AG04449 (cell line): ENCODE results near the gene MALRD1.
"Not testable (repeated sequence)": the region's sequence is repeated elsewhere in the genome, so short reads cannot be mapped to it uniquely, and the experiment has no call there.

ENCODE experiments used
- CTCF ChIA-PET: fragments of 350-600 bp; formaldehyde crosslinking; extraction: SDS; loops from one replicate; lab custom pipeline; 2021; ENCODE audit warnings: antibody characterized with exemption; lab: Yijun Ruan, JAX
- POLR2A ChIA-PET: fragments of 400-600, 350-600 bp; formaldehyde crosslinking; extraction: SDS; loops from one replicate; lab custom pipeline; 2020; ENCODE audit warnings: antibody characterized with exemption, inconsistent platforms; lab: Yijun Ruan, JAX
- DNase-seq: peaks from one replicate; pipeline ENCODE4 v3.0.0-alpha.2; 2010; ENCODE audit warnings: low read depth, low spot score
- H3K4me3 ChIP-seq: 2 replicates; pipeline ENCODE4 v1.5.1; 2011; ENCODE audit warnings: low read depth, mild to moderate bottlenecking, control low read depth, low read length
- TF ChIP-seq, protein P1 (sequence below): IDR thresholded peaks from one replicate; pipeline ENCODE4 v1.5.1; 2011; ENCODE audit warnings: mild to moderate bottlenecking, moderate library complexity, low read length, control low read depth, inconsistent platforms; ENCODE audit not compliant: insufficient read depth; ENCODE audit errors: missing control alignments

MALRD1 gene

DNA sequence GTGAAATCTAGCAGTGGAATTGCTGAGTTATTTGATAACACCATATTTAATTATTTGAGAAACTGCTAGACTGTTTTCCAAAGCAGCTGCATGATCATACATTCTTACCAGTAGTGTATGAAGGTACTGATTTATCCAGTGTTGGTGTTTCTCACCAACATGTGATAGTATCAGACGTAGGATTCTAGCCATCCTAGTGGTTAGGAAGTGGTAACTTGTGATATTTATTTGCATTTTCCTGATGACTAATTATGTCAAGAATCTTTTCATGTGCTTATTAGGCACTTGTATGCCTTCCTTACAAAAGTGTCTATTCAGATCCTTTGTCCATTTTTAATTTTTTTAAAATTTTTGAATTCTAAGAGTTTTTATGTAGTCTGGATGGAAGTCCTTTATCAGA, 713.4 kb downstream of the MALRD1 start:
- no peak for DNase-seq
- ChIA-PET CTCF (no interaction called here), POLR2A (no interaction called here)
- H3K4me3 ChIP-seq = no peak overlapping the region
- TF ChIP-seq, protein P1, sequence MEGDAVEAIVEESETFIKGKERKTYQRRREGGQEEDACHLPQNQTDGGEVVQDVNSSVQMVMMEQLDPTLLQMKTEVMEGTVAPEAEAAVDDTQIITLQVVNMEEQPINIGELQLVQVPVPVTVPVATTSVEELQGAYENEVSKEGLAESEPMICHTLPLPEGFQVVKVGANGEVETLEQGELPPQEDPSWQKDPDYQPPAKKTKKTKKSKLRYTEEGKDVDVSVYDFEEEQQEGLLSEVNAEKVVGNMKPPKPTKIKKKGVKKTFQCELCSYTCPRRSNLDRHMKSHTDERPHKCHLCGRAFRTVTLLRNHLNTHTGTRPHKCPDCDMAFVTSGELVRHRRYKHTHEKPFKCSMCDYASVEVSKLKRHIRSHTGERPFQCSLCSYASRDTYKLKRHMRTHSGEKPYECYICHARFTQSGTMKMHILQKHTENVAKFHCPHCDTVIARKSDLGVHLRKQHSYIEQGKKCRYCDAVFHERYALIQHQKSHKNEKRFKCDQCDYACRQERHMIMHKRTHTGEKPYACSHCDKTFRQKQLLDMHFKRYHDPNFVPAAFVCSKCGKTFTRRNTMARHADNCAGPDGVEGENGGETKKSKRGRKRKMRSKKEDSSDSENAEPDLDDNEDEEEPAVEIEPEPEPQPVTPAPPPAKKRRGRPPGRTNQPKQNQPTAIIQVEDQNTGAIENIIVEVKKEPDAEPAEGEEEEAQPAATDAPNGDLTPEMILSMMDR = no peak

DNA sequence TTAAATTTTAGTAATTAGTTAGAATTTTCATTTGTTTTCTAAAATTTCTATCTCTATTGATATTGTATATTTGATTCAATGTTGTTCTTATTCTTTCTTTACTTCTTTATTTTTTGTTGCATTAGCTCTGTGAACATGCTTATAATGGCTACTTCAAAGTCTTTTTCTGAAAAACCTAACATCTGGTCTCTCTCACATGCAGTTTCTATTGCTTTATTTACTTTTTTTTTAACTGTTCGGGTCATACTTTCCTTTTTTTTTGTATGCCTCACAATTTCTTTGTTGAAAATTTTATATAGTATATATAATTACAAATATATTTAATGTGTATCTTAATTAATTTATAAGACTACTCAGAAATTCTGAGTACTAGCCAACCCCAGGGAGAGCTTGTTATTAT, 715.5 kb downstream of the MALRD1 start:
- ChIA-PET POLR2A (no interaction called here), CTCF (no interaction called here)
- TF ChIP-seq, protein P1 = no peak
- no peak for DNase-seq
- no peak overlapping the region for H3K4me3 ChIP-seq

DNA sequence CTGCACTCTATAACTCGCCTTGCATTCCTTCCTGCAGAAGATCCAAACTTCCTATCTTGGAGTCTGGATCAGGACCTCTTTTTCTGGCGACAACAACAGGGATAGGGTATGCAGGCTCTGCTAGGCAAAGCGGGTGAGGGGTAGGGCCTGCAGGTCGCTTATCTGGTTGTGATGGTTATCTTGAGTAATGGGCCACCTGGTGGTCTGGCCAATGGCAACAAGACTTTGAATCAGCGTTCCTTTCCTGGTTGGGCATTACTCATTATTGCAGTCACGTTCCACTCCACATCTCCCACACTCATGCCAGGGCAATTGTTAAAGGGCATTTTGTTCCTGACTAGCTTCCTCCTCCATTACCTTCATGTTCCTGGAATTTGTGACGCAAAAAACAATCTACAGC, 719.3 kb downstream of the MALRD1 start:
- DNase-seq = no peak
- TF ChIP-seq, protein P1 = no peak
- POLR2A ChIA-PET = no interaction called here
- CTCF ChIA-PET = no interaction called here
- no peak overlapping the region for H3K4me3 ChIP-seq

DNA sequence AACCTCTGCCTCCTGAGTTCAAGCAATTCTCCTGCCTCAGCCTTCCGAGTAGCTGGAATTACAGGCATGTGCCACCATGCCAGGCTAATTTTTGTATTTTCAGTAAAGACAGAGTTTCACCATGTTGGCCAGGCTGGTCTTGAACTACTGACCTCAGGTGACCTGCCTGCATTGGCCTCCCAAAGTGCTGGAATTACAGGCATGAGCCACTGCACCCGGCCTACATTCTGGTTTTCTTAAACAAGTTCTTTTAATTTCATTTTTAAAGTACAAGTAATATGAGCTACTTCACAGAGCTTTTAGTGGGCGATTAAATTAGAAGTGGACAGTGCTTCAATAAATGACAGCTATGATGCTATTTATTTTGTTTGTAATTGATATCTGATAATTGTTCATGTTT, 721.2 kb downstream of the MALRD1 start:
- POLR2A ChIA-PET, CTCF ChIA-PET, H3K4me3 ChIP-seq, DNase-seq: not testable (repeated sequence)

DNA sequence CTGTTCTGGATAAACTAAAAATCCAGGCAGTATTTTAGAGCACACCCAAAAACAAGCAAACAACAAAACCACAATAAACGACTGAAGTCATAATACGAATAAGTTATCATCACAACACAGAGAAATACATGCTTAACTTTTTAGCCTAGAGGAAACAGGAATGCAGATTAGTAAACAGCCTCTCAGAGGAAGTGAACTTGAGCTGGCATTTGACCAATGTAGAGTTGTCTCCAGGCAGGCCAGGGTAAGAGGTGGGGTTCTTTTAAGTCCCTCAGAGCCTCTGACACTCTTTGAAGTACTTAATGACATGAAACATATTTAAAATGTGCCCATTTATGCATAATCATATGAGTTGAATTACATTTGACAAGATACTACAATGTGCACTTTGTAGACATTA, 724.4 kb downstream of the MALRD1 start:
- H3K4me3 ChIP-seq = no peak overlapping the region
- POLR2A ChIA-PET = no interaction called here
- TF ChIP-seq, protein P1 = no peak
- no peak for DNase-seq
- CTCF ChIA-PET = interaction anchor here (0.7 kb wide), 1 partner anchor 1313 kb away, joined by 3 read pairs; no protein-coding TSS in a partner anchor

DNA sequence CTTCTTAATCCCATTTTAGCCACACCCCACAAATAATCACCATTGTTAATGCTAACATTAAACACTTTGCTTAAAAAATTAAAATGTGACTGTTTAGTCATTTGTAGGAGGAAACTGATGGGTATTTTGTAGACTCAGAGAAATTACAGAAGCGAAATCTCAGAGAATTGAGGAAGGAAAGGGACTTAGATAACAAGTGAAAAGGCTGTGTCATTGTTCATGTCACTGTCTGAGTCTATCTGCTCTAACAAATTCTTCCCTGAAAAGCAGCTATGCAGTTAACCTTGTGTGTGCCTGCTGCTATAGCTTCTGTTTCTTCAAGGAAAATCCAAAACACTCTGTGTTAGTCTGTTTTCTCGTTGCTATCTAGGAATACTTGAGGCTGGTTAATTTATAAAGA, 726.7 kb downstream of the MALRD1 start:
- TF ChIP-seq, protein P1 = no peak
- ChIA-PET POLR2A (no interaction called here), CTCF (no interaction called here)
- no peak overlapping the region for H3K4me3 ChIP-seq
- DNase-seq = no peak

DNA sequence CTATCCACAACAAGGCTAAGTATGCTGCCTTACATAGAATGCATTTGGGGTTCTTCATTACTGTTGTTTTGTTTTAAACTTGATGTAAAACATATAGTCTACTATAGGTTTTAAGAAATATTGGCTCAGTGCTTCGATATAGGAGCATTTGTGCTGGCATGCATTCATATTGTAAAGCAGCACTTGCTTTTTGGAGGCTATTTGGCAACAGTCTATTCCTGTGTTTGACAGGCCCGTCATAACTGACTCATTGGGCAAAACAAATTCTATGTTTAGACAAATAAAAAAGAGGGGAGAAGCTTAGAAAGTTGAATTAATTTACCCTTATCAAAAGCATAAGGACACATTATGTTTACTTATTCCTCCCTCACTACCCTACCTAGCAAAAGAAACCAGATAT, 729.2 kb downstream of the MALRD1 start:
- TF ChIP-seq, protein P1 = no peak
- ChIA-PET POLR2A (no interaction called here), CTCF (no interaction called here)
- no peak for DNase-seq
- H3K4me3 ChIP-seq = no peak overlapping the region
